Fibroblast of the aortic adventitia (primary cell): ENCODE data around the gene PLCL2. TPM values are rescaled to one million over a fixed set of nuclear protein-coding genes. Genes with fewer than 3 reads are reported as not detected.

Source experiments
- DNase-seq: peaks from one replicate; pipeline ENCODE4 v3.0.0-alpha.2; 2010; ENCODE audit warnings: low read depth
- H3K4me3 ChIP-seq: 2 replicates; pipeline ENCODE4 v1.5.1; 2011; ENCODE audit warnings: low read depth, mild to moderate bottlenecking, control low read depth, low read length, moderate library complexity
- total RNA-seq: library from RNA; depleted of rRNA; stranded (reverse); fragments of >200 nt; gene quantifications from 2 replicates; pipeline ENCODE4 v1.2.3, GENCODE V29; 2012; ENCODE audit warnings: low replicate concordance
- TF ChIP-seq, protein P1 (sequence below): IDR thresholded peaks from 2 replicates; pipeline ENCODE4 v1.5.1; 2011; ENCODE audit warnings: mild to moderate bottlenecking, low read length, control low read depth, inconsistent platforms; ENCODE audit not compliant: insufficient read depth

Gene PLCL2
- total RNA-seq, 1 donor: 11.6 TPM

DNA sequence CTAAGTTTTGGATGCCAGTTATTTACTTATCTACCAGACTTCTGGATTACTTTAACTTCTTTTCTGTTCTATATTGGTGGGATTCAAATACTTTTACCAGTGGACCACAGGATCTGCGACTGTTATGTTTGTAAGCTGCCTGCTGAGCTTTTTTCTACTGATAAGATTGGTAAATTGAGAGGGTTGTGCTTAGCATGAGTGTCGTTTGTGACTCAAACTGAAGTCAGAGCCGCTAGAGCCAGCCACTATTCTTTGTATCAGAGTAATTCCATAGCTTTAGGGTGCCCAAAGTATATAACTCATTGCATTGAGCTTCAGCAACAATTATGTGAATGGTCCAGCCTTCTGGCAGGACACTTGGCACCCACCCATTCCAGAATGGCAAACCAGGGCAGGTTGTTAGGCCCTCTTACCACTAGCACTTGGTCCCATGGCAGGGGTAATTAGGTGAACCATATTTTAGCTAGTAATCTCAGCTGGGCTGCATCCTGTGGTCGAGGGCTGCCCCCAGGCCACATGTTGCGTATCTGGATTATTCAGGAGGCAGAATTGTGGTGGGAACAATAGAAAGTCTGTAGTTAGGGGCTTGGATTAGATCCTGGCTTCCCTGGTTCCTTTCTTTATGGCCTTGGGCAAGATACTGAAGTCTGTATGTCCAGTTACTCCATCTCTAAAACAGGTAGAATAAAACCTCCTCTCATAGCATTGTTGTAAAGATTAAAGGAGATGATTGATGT lies 6.0 kb downstream of the PLCL2 start:
- H3K4me3 ChIP-seq: no peak overlapping the region
- TF ChIP-seq, protein P1, sequence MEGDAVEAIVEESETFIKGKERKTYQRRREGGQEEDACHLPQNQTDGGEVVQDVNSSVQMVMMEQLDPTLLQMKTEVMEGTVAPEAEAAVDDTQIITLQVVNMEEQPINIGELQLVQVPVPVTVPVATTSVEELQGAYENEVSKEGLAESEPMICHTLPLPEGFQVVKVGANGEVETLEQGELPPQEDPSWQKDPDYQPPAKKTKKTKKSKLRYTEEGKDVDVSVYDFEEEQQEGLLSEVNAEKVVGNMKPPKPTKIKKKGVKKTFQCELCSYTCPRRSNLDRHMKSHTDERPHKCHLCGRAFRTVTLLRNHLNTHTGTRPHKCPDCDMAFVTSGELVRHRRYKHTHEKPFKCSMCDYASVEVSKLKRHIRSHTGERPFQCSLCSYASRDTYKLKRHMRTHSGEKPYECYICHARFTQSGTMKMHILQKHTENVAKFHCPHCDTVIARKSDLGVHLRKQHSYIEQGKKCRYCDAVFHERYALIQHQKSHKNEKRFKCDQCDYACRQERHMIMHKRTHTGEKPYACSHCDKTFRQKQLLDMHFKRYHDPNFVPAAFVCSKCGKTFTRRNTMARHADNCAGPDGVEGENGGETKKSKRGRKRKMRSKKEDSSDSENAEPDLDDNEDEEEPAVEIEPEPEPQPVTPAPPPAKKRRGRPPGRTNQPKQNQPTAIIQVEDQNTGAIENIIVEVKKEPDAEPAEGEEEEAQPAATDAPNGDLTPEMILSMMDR: no peak
- DNase-seq: peak; percentile 42

DNA sequence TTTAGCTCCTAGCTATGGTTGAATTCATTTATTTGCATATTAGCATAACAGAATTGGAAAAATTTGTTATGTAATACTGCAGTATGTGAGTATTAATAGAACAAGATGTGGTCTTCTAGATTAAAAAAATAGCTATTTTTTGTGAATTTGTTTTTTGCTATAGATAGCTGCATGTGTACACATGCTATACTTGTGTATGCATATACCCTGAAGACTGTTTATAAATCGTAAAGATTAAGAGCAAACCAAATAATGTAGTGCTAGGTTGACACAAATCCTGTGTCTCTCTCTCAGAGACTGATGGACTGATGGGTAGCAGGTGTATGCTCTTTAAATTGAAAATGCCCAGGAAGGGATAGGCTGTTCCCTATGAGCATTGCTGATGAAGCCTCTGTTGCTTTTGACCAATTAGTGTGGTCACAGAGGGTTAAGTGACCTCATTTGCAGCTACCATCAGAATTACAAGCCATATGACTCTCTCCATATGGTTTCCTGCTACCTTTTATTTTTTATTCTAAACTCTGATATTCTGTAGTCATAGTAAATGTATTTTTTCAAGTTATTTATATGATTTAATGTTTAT lies 9.0 kb downstream of the PLCL2 start:
- TF ChIP-seq, protein P1: no peak
- DNase-seq: no peak
- H3K4me3 ChIP-seq: no peak overlapping the region

DNA sequence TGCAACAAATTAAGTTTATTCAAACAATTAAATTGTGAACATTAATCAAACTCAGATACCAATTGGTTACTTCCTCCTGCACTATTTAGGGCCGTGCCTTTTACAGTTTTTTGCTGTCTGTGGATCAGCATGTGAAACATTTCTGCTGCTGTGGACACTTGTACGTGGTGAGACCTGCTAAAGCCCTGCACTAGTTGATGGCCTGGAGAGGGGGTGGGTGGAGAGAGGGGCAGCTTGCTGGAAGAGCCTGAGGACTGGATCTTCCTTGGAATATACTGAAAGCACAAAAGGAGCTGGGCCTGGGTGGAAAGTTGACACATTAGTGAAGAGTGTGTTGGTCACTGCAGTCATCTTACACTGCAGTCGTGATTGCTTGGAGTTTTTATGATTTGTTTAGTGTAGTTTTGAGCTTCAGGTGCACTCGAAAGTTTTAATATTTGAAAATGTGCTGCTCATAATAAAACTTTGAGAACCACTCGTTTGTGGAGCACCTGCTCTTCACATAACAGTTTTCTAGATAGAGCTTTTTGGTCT lies 11.4 kb downstream of the PLCL2 start:
- TF ChIP-seq, protein P1: no peak
- DNase-seq: no peak
- no peak overlapping the region for H3K4me3 ChIP-seq

DNA sequence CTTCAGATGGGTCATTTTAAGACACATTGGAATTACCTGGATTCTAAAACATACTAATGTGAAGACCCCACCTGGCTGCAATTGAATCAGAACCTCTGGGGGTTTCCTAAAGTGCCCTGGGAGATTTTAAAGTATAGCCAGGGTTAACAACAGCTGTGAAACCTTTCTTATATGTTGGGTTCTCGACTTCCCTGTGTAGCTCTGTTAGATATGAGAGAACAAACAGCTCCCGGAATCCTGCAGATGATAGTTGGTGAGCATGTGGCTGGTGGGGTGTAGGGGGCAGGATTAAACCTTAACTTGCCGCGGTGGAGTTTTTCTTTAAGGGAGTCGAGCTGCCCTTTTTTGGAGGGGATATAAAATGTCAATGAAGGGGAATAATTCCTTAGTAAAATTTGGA lies 12.1 kb downstream of the PLCL2 start:
- TF ChIP-seq, protein P1: no peak
- no peak overlapping the region for H3K4me3 ChIP-seq
- no peak for DNase-seq

DNA sequence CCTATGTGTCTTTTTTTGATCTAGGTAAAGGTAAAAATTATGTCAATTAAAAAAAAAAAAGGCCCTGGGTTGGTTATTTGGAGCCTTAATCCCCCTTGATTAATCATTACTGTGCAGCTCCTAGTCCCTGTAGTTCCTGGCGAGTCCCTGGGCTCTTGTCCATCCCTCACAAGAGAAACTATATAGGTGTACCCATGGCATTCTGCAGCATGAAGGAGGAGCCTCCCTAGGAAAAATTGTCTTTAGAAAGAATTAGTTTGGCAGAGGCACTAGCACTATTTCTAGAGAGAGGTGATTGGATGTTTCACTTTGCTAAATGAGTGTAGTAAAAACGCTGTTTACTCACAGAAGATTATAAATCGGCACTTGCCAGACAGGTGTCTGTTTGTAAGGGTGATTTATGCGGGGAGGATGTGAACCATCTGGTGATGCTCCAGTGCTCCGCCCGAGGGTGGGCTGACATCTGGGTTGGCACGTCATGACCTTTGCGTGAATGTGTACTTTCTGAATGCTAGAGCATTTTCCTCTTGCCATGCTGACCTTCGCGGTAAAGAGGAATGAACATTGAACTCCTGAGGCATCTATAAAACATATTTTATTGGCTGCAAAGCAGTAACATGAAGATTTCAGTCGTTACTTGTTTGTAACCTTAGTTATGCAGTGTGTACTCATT lies 12.6 kb downstream of the PLCL2 start:
- TF ChIP-seq, protein P1: no peak
- H3K4me3 ChIP-seq: no peak overlapping the region
- no peak for DNase-seq

DNA sequence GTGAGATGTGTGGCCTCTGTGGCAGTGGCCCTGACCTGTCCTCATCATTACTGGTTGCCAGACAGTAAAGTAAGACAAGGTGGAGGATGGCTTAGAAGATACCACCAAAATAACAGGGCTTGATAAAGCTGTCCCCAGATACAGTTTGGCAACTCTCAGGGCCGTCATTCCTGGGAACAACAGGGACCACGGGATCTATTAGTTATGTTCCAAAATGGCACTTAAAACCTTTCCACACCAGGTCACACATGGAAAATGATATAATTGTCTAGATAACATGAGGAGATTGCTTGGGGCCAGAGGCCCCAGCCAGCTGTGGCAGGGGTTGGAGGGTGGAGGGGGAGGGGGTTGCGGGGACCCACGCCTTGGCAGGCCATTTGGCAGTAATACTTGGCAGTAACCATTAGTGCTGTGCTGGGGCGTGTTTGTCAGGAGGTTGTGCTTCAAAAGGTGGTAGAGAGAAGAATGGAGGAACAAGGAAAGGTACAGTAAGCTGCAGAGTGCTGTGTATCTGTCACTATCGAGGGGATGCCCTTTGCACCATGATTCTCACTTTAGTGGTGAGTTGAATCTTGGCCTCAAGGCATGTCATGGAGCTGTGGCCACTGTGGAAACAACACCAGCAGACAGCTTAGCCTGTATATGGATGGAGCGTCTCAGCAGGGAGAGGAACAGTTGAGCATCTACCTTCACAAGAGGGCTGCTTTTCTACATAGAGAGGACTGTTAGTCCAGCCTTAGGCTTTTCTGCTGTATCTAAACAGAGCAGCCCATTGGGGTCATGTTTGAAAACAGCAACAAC lies 14.0 kb downstream of the PLCL2 start:
- DNase-seq: no peak
- no peak overlapping the region for H3K4me3 ChIP-seq
- TF ChIP-seq, protein P1: no peak
